T follicular helper cell (primary cell): ENCODE data around the gene ESCO1.

ENCODE experiments used
- DNase-seq: peaks from one replicate; pipeline ENCODE4 v3.0.0-alpha.2; 2020; ENCODE audit warnings: low read depth

The ESCO1 gene

DNA sequence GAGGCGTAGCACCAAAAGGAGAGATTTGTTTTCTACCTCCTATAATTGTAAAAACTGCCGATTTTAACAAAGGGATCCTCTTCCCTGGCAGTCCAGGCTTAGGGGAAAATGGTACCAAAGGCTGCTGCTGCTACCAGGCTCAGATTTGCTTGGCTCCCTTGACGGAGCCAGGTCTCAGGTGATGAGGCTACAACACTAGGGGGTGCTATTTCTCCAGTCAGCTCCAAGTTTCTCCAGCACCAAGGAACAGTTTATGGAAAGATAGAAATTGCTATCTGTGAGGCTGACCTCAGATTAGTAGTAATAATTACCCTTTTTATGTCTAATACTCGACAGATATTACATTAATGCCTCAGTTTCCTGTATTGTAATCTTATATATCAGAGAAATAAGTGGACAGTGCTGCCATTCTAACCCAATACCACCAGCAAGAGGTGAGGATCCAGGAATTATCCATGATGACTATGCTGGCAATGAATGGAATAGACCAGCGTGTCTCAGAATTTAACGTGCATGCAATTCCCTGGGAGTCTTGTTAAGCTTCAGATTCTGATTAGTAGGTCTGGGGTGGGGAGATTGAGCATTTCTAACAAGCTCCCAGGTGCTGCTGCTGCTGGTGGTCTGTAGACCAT lies 111.3 kb downstream of the ESCO1 start:
- no peak for DNase-seq

DNA sequence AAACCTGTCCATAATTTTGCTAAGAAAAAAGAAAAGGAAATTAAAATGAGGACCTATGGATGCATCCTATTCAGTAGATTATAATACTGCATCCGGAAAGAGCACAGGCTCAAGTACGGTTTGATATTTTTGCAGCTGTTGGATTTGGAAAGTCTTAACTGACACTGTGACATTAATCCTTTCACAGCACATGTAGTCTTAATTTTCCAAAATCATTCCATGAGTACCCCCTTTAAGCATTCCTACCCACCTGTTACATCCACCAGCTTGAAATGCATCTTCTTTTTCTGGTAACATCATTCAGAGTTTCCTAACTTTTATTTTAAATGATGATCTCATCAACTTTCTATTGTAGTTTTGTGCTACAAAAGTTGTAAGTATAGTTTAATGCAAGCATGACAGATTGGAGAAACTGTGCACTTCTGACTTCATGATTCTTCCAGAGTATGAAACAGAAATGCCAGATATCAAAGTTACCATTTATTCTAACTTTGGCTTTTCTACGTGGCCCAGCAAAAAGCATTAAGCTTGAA lies 113.5 kb downstream of the ESCO1 start:
- DNase-seq, result no peak

DNA sequence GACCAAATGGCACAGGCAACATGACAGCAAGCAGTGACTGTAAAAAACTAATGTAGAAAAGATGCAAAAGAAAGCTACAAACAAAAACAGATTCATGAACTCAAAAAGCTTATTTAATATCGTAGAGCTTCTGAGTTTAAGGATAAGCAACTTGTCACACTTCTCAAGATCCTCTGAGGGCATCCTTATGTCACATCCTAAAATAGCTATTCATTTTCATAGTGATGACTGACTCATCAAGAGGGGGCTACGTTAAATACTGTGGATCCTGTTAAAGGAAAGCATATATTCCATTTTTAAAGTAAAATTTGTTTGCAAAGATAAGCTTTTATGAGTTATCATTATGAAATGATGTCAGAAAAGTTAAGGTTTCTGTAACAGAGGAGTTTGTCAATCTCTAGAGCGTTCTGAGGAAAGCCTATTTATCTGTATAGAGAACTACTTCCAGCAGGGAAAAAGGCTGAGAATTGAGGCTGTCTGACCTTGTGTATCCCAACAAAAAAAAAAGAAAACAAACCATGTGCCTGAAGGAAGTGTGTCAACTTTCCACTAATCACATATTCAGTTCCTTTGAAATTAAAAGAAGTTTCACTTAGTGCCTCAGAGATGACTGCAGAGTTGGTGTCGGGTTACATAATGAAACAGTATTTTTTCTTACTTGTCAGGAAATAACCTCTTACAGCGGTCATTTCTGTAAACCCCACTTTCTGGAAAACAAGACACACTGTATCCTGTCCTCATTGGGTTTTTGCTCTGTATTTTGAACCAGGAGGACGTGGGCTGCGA lies 115.5 kb downstream of the ESCO1 start:
- no peak for DNase-seq

DNA sequence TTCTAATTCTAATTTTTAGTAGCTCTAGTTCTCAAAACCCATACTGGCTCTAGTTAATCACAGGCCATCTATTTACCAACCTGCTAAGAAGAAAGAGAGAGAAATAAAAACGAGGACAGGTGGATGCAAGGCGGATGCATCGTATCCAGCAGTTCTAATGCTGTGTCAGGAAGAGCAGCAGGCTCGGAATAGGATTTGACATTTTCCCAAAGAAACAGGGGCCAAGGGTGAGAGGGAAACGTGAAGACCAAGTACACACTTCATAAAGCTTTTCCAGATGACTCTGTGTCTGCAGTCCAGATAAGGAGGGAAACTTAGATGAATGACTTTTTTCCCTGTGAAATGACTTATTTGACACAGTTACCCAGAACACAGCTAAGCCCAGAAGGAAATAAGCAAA lies 117.5 kb downstream of the ESCO1 start:
- no peak for DNase-seq

DNA sequence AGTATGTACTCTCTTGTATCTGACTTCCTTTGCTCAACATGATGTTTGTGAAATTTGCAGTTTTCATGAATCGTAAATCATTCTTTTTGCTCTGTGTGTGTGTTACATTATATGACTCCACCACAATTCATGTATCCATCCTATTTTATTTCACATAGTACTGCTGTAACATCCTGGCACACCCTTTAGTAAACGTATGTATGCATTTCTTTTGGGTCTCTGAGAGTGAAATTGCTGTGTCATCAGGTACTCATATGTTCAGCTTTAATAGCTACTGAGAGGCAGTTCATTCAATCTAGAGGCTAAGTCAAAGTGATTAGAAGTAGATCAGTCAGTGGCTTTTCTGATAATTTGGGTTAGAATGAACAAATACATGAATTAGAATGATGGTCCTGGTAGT lies 118.8 kb downstream of the ESCO1 start:
- no peak for DNase-seq

DNA sequence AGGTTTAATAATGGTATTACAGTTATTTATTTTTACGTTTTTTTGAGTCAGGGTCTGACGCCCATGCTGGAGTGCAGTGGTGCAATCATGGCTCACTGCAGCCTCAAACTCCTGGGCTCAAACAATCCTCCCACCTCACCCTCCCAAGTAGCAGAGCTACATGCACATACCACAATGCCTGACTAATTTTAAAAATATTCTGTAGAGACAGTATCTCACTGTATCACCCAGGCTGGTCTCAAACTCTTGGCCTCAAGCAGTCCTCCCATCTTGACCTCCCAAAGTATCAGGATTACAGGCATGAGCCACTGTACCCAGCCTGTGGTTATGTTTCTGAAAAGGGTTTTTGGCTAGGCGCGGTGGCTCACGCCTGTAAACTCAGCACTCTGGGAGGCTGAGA lies 120.8 kb downstream of the ESCO1 start:
- DNase-seq, result no peak
